HG03575 (cell line): ENCODE measurements around the gene ZNF79.
"Not testable (repeated sequence)": the region's sequence is repeated elsewhere in the genome, so short reads cannot be mapped to it uniquely, and the experiment has no call there.

Source experiments
- ATAC-seq: cut with Tn5 transposase; IDR thresholded peaks from one replicate; pipeline ENCODE4 v1.9.1; 2021; ENCODE audit not compliant: unreplicated experiment, insufficient number of reproducible peaks, low FRiP score; ENCODE audit errors: extremely low read depth

ZNF79 gene

DNA sequence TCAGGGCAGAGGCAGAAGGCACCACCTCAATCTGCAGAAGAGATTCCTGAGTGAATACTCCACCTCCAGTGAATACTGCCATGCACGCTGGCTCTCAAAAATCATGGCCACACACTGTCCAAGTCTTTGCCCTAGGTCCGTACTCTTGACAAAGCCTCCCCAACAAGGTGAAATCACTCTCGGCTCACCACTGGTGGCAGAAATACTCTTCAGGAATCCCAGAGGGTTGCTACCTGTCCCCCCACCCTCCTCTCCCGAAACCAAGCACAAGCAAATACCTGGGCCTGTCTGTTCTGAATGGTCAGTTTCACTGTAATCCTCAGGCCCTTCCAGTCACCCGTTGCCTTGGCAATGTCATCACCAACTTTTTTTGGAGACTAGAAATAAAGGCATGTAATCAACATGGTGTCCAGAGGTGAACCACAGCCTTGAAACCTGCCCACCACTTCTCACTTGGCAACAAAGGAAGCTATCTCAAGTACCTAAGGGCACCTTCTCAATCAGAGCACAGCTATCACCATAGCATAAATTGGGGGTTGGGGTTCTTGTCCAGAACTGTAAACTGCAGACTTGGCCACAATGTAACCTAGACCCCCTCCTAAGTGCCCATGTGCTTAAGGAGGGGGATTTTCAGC, 25.3 kb downstream of the ZNF79 start:
- ATAC-seq = no peak

DNA sequence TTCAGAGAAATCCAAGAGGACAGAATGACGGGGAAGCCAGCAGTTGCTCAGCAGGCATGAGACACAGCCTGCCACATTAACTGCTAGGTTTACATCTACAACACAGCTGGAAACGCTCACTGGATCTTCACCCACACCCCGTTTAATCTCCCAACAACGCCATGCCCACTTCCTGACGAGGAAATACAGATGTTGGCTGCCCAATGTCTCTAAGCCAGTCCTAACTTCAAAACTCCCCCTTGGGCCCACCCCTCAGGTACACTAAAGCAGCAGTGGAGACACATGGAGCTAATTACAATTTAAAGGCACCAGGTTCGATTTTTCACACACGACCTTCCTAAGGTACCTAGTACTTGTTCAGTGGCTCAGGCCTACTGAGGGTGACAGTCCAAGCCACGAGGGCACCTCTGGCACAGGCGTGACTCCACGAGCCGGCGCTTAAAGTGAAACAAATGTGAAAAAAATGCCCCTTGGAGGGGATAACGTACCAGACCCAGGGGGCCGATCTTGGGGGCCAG, 26.1 kb downstream of the ZNF79 start:
- no peak for ATAC-seq

DNA sequence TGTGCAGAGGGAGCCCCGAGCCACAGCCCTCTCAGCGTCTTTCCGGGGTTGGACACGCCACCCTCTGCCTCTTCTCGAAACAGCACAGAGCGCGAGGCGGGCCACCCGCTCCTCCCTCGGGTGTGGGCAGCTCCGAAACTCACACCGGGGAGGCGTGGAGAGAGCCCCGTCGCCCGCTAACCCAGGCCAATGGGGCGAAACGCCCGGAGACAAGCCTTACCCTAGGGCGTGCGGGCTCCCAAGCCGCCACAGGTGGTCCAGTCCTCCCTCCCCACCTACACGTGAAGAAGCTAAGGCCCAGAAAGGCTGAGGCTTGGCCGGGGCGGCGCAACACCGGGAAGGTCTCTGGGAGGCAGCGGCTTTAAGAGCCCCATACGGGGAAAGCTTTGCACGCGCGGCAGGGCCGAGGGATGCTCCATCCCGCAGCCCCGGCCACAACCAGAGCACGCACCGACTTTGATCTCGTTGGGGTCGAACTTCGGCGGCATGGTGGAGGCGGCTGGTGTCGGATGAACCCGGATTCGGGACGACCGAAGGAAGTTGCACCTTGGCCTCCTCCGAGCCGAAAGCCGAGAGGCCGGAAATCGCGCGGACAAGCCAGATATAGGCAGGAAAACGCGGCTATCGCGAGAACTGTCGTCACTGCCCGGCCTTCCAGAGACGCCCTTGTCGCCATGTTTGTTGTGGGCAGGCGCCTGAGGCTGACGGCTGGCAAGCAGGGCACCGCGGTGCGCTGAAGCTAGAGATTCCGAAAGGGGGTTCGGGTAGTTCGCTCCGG, 26.8 kb downstream of the ZNF79 start, which contains the start of the genes LRSAM1 and RPL12:
TSS of gene LRSAM1 (plus strand) at position 681 of the 778 bp plus-strand sequence. CDS start 3,018 bp downstream, outside the sequence.
TSS of gene RPL12 (minus strand) at position 577 of the 778 bp plus-strand sequence. CDS start at position 488, 89 bp downstream.
- no peak for ATAC-seq

DNA sequence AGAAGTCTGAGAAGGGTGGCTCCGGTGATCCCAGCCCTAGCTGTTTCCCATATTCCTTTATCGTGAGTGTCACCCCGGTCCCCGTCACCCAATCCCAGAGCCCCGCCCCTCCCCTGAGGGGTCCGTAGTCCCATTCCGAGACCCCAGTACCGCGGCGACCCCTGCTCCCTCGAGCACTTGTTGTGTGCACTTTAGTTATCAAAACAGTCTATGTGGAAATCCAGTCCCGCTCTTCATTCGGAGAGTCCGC, 27.4 kb downstream of the ZNF79 start:
- ATAC-seq = no peak

DNA sequence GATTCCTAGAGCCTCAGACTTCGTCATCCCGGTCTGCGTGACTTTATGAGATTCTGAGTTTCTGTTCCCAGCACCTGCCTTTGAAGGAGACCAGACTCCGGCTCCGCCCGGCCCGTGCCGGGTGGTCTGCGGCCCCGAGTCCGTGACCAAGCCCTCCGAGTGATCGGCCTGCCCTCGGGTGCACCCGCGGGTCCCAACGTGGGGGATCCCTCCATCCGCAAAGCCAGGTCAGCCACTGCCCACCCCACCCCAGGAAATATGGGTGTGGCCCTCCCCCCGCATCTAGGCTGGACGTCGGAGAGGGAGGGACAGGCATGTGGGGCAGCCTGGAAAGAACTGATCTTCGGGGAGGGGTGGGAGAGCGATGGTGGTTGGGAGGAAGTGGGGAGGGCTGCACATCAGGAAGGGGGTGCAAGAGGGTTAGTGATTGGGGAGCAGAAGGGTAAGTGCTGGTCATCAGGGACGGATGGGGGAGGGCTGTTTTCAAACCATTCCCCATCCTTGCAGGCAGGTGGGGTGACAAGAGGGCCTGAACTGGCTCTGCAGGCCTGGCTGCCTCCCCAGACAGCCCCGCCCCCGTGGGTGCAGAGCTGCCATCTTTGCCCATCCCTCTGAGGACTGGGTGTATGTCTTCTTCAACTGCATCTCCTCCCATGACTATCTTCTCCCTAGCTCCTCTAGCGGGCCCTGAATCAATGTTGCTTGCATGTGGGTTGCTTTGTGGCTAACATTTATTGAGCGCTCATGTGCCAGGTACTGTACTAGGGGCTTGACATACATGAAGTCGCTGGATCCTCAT, 27.9 kb downstream of the ZNF79 start:
- no peak for ATAC-seq

DNA sequence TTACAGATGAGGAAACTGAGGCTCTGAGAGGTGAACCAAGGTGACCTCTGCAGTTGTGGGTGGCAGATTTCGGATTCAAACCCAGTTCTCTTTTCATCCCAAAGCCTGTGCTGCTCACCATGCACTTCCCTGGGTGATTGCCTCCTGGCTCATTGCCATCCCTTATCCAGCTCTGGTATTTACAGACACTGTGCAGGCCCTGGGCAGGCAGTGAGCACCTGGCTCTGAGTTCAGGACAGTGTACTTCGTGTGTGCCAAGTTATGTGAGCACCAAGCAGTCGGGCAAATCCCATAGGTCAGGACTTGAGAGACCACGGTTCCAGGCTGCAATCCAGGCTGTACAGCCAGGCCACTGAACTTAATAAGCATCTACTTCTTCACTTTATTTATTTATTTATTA, 28.5 kb downstream of the ZNF79 start:
- ATAC-seq = no peak

DNA sequence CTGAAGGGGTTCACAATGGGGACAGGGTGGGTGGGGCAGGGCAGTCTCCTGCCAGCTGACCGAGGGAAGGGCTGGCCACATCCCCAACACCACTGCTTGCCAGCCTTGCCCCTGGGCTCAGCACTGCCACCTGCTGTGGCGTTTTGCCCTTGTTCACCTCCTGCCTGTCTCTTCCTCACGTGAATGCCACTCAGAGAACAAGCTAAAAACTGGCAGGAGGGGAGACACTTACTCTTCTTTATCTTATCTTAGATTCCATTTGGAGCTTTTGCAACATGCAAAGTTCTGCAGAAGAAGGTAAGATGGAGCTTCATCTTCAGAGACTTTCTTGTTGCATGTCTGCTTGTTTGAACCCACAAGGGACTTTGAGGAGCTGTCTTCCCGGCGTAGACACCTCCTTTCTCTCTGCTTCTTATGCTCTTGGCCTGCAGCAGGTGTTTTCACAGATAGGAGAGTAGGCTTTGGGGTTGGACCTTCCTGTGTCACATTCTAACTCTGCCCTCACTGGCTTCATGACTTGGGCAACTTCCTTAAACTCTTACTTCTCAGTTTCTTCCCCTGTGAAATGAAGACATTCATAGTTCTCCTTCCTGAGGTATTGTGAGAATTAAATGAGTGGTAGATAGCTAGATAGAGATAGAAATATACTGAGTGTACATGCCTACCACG, 31.3 kb downstream of the ZNF79 start:
- ATAC-seq = no peak

DNA sequence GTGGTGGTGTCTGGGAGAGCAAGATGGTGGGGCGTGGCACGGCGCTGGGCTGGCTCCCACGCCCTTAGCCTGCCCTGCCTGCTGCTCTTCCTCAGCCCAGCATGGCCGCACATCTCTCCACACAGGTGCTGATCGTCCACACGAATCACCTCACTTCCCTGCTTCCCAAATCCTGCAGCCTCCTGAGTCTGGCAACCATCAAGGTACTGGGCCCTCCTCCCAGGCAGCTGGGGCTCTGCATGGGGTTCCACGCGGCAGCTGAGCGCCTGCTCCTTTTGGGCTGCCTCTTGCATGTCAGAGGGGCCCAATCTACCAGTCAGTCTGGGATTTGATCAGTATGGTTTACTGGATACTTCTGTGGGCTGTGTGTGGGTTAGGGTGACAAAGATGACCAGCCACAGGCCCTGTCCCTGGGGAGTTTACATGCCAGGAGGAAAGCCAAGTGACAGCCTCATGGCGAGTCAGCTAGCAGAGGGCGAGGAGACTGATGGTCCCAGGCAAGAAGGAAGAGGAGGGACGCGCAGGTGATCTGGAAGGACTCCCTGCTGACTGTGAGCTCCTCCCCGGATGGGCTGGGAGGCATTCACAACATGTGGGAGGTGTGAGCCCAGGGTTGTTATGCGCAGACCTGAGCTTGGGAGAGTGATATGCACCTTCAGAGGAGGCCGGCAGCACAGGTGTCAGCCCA, 33.2 kb downstream of the ZNF79 start:
- no peak for ATAC-seq

DNA sequence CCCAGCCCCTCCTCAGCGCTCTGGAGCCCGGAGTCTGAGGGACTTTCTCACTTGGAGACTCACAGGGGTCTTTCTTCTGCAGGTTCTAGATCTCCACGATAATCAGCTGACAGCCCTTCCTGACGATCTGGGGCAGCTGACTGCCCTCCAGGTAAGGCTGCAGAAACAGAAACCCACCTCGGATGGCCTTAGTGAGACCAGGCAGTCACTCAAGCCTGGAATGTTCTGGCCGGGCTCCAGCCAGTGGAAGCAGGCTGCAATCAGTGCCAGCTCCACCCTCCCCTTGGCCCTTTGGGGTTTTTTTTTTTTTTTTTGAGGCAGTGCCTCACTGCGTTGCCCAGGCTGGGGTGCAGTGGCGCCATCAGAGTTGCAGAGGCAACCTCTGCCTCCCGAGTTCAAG, 34.7 kb downstream of the ZNF79 start:
- no peak for ATAC-seq

DNA sequence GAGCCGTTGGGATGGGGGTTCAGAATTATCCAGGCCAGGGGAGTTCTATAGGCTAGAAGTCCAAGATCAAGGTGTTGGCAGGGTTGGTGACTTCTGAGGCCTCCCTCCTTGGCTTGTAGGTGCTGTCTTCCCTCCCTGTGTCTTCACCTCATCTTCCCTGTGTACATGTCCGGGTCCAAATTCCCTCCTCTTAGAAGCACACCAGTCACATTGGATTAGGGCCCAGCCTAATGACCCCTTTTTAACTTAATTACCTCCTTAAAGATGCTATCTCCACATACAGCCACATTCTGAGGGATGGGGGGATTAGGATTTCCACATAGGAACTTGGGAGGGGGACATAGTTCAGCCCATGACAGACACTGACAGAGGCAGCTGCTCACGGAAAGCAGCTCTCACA, 39.2 kb downstream of the ZNF79 start:
- no peak for ATAC-seq

DNA sequence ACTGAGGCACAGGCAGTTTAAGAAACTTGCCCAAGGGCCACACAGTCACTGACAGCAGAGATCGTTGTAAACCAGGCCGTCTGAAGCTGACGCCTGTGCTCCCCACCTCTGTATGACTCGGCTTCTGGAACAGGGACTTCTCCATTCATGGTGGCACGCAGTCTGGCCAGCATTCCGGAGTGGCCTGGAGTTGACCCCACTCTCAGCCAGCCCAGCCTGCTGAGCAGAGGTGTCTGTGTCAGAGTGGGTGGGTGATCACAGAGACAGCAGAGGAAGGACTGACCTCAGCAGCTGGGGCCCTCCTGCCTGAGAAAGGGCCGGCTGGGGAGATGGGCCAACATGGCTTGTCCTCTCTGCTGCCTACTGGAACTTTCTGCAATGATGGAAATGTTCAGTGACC, 39.7 kb downstream of the ZNF79 start:
- no peak for ATAC-seq

DNA sequence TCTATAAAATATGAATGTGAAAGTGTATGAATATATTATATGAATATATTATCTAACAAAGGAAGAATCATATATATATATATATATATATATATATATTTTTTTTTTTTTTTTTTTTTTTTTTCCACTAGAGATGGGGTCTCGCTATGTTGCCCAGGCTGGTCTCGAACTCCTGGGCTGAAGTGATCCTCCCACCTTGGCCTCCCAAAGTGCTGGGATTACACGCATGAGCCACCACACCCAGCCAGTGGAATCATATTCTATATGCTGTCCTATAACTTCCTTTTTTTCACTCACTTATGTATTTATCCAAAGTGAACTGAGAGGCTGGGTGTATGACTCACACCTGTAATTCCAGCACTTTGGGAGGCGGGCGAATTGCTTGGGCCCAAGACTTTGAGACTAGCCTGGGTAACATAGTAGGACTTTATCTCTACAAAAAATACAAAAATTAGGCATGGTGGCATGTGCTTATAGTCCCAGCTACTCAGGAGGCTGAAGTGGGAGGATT, 42.3 kb downstream of the ZNF79 start:
- ATAC-seq = not testable (repeated sequence)

DNA sequence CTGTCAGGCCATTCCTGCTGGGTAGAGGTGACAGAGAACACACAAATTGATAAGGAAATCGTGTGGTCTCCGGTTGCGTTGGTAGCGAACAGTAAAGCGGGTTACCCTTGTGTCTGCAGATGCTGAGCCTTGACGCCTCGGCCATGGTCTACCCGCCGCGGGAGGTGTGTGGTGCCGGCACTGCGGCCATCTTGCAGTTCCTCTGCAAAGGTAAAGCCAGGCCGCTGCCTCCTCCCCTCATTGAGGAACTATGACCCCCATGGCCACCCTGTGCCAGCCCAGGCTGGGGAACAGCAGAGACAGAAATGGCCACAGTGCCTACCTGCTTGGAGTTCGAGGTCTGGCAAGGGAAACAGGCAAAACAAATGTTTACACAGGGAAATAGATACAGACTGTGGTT, 43.4 kb downstream of the ZNF79 start:
- ATAC-seq = no peak

DNA sequence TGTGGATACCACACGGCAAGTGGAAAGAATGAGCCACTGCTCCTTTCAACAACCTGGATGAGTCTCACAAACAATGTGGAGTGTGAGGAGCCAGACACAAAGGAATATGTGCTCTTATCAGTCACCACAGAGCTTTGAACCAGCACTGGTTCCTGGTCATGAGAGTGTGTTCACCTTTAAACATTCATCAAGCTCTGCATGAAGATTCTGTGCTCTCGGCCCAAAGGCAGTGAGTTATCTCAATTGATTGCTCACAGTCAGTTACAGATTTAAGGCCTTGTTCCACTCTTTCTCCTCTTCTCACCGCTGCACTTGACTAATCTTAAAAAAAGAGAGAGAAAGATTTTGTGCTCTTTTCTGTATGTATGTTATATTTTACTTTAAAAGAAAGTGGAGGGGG, 46.5 kb downstream of the ZNF79 start:
- no peak for ATAC-seq

DNA sequence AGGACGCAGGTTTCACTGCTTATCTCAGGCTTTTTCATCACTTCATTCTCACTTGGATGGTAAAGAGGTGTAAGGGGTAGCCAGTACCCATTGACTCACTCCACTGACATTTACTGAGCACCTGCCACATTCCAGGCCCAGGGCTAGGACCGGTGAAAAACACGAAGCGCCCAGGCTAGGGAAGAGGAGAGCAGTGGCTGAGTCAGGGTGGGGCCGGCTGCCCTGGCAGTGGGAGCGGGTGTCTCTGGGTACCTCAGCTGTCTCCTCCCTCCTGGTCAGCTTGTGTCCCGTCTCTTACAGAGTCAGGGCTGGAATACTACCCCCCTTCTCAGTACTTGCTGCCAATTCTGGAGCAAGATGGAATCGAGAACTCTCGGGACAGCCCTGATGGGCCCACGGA, 49.3 kb downstream of the ZNF79 start:
- ATAC-seq = no peak

DNA sequence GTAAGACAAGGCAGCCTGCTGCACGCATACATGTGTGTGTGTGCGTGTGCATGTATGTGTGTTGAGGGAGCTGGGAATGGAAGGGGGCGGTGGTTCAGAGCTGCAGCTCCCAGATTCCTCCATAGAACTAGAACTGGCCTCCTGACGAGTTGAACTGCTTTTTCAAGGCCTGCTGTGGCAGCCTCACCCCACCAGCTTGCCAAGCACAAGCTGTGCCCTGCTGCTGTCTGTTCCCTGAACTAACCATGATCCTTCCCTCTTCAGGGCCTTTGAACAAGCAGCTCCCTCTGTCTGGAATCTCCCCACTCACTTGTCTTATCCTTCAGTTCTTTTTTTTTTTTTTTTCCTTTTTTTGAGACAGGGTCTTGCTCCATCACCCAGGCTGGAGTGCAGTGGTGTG, 49.8 kb downstream of the ZNF79 start:
- no peak for ATAC-seq

DNA sequence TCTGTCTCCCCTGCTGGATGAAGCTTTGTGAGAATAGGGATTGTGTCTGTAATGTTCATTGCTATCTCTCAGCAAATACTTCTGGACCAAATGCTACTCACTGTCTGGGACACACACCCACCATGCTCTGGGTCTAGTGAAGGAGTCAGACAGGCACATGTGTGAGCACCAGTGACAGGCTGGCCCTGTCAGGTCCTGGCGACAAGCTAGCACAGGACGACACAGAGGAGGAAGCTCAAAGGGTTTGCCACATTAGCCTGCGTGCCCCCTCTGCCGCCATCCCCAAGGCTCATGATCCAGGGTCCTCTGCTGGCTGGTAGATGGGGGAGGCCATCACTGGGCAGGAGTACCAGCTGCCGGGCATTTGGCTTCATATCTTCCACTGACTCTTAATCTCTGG, 50.4 kb downstream of the ZNF79 start:
- ATAC-seq = no peak

DNA sequence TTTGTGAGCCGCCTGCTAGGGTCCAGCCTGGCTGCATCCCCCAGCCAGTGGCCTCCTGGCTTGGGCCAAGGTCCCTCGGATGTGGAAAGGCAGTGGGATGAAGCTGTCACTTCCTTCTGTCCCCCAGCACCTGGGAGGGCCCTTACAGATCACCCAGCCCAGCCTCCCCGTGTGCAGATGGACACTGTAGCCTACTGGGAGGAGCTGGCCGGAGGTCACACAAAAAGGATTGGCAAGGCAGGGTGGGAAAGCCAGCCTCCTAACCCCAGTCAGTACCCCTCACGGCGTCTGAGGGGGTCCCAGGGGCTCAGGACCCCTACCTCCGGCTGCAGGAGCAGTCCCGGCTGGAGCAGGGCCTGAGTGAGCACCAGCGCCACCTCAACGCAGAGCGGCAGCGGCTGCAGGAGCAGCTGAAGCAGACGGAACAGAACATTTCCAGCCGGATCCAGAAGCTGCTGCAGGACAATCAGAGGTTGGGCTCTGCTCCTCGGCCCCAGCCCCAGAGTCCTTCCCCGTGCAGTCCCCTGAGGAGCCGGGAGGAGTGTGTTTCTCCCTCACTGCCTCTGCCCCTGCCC, 55.4 kb downstream of the ZNF79 start:
- ATAC-seq = no peak
